Caki2 (cell line): ENCODE results near the gene HIVEP1. TPM values are rescaled to one million over a fixed set of nuclear protein-coding genes. Genes with fewer than 3 reads are reported as not detected.
A peak's percentile ranks its signal among the peaks of the same experiment; 100 is the strongest.

Source experiments
- DNase-seq: peaks from one replicate; pipeline ENCODE4 v3.0.0-alpha.2; 2015; ENCODE audit warnings: low read depth
- in situ Hi-C: cut with HindIII; loops from 2 replicates; pipeline ENCODE4 v1.10.0; 2016; ENCODE audit warnings: low sequenced_read_pairs, low pct_unique_long_range_greater_than_20kb, mixed read lengths
- total RNA-seq: library from RNA; depleted of rRNA; stranded (reverse); fragments of >200 nt; shearing (Covaris generic); gene quantifications from 2 replicates; pipeline ENCODE4 v1.2.3, GENCODE V29; 2014; ENCODE audit warnings: low replicate concordance

The HIVEP1 gene
- total RNA-seq, 1 experiment from 2014 or later: 2.2 TPM

DNA sequence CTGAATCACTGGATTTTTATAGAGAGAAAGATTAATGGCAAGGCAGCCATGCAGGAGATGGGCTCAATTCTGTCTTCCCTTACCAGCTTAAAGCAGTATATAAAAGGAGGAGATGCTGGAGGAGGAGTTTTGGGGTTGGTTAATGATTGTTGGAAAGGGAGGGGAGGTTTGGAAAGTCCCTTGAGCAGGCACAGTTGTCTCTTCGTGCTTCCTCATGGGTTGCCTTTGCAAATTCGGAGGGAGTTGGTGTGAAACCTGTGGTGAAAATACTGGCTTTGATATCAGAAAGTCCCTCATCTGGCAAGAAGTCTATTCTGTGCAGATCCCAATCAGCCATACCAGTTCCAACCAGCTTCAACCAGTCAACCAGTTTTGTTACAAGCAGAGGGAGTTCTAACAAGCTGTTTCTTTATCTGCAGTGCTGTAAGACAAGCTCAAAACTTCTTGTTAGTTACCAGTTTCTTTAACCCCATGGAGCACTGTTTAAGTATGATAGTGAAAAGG lies 107.0 kb downstream of the HIVEP1 start:
- peak; percentile 87 for DNase-seq
- in situ Hi-C loops: no loop called here

DNA sequence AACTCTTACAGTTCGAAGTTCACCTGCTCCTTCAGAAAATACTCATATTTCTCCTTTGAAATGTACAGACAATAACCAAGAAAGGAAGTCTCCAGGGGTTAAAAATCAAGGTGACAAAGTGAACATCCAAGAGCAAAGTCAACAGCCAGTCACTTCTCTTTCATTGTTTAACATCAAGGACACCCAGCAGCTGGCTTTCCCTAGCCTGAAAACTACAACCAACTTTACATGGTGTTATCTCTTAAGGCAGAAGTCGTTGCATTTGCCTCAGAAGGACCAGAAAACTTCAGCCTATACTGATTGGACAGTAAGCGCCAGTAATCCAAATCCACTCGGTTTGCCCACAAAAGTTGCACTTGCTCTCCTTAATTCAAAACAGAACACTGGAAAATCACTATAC lies 113.3 kb downstream of the HIVEP1 start:
- in situ Hi-C loops: no loop called here

DNA sequence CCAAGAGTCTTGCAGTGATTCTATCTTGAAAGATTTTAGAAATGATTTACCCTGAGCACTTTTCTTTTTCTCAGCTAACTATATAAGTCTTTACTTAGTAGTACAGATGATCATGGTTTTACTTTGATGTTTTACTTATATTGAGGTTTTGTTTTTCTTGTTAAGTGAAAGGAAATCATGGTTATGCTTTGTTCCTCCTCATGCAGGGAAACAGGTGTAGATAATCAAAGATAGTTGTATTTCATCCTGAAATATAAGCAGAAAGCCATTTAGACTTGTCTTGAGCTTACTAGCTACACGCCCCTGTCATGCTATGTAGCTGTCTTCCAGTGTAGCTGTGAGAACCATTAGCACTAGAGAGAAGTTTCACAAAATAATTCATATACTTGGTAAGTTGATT lies 113.9 kb downstream of the HIVEP1 start:
- DNase-seq: no peak
- in situ Hi-C loops: no loop called here

More for the DNA sequence above, 113.3 kb downstream of the HIVEP1 start:
- no peak for DNase-seq

DNA sequence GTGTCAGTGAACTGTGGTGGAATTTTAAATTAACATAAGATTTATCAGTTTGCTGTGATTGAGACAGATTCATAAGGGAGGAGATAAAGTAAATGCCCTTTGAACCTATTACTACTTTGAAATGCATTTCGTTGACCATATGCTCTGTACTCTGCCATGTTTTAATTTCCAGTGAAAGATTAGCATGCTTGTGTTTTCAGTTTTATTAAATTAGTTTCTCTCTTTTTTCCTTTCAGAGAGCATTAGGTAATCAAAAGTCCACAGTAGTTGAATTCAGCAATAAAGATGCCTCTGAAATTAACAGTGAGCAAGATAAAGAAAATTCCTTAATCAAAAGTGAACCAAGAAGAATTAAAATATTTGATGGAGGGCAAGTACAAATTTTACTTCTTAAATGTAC lies 117.4 kb downstream of the HIVEP1 start:
- in situ Hi-C loops: no loop called here
- DNase-seq: no peak

DNA sequence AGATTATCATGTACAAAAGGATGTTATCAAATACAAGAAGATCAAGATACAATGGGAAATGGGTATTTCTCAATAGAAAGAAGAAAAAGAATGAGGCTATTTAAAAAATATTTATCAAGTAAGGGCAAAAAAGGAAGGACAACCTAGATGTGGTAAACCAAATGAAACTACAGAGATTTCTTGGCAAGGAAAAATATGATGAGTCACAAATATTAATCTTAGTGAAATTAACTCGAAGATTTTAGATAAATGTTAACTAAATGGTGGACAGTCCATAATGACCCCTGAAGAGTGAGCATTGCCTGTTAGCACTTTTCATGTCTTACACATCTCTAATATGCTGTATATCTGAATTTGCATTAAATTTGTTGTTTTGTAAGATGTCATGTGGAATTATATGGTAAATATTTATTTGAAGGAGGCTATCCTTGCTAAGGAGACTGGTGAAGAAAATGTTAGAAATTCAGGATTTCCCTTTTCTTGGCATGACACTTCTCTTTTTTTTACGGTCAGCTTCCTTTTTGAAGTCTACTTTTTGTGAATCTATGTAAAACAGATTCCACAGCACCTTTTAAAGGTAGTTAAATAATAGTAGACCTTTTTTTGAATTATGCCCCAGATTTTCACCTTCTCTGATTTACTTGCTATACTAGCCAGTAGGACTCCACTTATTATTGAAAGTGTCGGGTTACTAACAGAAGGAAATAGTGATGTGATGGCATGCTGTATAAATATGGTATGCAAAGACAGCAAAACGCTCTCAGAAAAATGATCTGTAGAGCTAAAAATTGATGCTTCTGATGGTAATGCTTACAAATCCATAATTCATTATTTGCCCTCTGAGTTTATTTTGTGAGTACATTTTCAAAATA lies 120.5 kb downstream of the HIVEP1 start:
- in situ Hi-C loops: no loop called here
- DNase-seq: no peak

DNA sequence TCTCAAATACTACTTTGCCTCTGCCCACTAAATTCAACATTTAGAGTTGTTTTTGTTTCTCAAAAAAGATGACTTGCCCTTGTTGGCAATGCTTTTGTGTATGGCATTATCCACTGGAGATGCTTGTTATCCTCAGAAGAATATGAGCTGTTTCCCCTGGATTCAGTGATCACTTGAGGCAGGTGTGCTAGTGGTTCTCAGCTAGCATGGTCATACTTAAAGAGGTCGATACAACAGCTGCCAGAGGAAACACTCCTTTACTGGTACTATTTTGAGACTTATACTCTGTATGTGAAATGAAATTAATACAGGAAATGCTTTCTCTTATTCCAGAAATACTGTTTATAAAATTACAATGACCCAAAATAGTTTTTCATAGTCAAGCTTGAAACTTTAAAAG lies 122.5 kb downstream of the HIVEP1 start:
- DNase-seq: no peak
- in situ Hi-C loops: no loop called here

DNA sequence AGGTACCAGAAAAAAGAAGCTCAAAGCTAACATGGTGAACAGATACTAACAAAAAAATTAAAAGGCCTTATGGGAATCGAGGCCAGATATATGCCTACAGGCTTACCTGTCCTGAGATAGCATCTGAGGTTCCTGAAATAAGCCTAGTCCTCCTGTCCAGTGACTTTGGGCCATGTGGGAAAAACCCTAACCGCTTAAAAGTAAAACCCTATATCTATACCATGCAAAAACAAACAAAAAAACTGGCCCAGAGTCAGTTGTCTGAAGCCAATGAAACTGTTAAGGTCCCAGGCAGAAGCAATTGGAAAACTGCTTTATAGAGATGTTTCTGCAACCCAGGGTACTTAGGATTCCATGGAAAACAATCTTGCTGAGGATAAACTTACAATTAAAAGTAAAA lies 122.9 kb downstream of the HIVEP1 start:
- in situ Hi-C loops: no loop called here
- no peak for DNase-seq

DNA sequence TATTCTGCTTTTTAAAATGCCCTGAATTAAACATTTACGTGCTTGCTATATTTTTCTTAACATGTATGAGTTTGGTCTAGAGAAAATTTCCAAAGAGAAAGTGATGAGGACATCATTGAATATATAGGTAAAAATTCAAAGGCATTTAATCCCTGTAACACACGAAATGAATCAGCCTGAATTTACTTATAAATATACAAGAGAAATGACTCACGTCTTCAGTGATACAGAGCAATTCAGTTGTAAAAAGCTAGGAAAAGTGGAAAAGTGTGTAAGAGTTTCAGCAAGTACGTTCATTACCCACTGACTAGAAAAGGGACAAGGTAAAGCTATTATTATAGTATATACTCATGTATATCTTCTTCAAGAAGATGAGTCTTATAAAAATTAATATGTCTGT lies 124.8 kb downstream of the HIVEP1 start:
- DNase-seq: no peak
- in situ Hi-C loops: no loop called here

DNA sequence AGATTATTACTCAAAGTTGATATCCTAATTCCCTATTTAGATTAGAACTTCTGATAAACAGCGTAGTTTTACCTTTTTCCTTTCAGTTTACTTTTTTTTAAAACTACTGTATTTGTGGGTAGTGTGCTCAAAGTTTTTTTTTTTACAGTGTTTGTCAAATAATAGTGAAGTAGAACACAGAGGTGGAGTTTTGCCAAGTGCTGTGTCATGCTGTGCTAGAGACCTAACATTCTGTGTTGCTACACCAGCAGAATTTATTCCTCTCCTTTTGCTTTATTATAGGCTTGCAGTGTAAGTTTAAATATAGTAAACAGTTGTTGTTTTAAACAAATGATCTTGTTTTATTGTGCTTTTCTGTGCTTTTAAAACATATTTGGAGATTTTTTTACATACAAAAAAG lies 125.4 kb downstream of the HIVEP1 start:
- in situ Hi-C loops: no loop called here
- DNase-seq: peak; percentile 29

DNA sequence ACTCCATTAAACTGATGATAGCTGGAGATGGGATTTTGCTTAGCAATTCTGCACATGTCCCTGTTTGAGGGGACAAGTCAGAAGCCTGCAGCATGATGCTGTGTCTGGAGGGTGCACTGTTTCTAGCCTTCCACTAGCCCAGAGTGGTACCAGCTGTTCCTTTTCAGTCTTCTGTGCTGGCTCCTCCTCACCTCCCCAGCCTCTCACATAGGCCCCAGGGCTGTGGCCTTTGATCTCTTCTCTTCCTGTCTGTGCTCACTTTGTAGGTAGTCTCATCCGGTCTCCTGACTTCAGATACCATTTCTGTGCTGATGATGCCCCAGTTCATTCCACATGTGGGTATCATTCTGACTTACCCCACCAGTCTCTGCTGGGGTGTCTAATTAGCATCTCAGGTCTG lies 126.3 kb downstream of the HIVEP1 start:
- in situ Hi-C loops: no loop called here

DNA sequence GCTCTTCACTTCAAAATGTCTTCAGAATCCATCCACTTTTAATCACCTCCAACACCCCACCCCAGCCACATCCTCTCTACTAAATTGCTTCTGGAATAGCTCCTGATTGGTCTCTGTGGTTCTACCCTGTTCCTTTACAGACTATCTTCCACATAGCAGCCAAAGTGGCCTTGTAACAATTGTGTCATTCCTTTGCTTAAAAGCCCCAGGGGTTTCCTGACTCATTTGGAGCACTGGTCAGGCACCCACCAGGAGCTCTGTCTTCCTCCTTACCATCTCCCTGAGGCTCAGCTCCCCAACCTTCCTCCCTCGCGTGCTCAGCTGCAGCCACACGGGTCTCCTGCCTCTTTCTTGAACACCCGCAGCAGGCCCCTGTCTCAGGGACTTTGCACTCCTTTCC lies 126.8 kb downstream of the HIVEP1 start:
- DNase-seq: no peak
- in situ Hi-C loops: no loop called here

More for the DNA sequence above, 126.3 kb downstream of the HIVEP1 start:
- DNase-seq: no peak

DNA sequence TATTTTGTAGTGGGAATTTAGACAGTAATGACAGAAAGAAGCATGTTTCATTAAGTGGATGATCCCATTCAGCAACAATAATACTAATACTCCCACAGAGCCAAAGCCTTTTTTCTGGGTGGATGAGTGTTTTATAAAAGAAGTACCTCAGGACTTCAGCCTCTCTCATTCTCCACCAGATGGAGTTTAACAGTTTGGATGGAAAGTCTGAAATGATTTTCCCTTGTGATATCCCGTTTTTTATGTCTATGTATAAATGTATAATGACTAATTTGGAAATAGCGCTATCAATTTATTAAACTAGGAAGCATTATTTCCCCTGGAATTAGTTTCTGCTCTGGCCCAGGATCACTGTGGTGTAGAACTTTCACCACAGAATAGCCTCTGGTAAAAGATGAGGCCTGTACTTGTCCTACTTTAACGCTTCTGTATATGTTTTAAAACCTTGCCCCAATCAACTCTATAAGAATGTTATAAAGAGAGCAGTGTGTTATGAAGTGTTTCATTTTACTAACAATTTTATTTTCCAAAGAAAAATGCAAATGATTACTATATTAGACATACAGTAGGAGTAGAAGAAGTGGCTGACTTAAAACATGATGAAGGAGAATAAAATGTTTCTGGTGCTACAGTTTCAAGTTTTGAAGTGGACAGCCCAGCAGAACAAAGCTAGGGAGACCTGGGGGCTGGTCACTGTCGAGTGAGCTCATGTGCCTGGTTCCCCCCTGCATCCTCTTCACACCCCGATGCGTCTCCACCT lies 135.6 kb downstream of the HIVEP1 start:
- DNase-seq: no peak
- in situ Hi-C loops: no loop called here

DNA sequence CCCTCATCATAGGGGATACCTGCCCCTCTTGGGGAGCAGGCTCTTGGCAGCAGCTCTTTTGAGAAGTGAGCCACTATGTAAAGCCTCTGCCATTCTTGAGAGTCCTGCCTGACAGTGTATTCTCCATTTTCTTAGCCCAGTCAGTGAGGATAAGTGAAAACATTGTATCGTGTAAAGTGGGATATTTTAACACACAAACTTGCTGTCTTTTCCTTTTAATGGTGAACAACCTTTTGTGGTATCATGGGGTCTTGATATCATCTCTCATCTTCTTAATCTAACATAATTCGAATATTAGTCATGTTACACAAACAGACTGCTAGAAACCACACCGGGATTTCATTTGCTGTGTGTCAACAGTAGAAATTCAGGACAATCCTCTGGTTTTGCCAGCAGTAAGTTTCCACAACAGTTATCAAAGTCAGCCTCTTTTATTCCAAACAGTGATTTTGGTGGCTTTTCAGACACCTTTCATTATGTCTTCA lies 136.2 kb downstream of the HIVEP1 start:
- in situ Hi-C loops: no loop called here
- no peak for DNase-seq

DNA sequence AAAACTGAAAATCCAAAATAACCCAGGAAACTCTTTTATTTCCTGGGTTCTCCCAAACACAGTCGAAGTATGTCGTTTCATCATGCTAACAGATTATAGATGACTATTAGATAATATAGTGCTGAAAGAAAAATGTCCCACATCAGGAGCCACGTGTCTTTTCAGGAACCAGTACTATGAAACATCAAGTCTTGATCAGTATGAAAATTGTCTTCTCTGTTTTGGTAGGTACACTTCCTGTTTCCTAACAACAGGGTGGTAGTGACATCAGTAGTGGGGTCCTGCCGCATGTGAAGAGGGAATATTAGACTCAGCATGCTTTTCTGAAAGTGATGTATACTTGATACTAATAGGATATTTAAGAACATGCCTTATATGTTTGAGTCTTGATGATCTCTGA lies 136.7 kb downstream of the HIVEP1 start:
- DNase-seq: no peak
- in situ Hi-C loops: no loop called here

DNA sequence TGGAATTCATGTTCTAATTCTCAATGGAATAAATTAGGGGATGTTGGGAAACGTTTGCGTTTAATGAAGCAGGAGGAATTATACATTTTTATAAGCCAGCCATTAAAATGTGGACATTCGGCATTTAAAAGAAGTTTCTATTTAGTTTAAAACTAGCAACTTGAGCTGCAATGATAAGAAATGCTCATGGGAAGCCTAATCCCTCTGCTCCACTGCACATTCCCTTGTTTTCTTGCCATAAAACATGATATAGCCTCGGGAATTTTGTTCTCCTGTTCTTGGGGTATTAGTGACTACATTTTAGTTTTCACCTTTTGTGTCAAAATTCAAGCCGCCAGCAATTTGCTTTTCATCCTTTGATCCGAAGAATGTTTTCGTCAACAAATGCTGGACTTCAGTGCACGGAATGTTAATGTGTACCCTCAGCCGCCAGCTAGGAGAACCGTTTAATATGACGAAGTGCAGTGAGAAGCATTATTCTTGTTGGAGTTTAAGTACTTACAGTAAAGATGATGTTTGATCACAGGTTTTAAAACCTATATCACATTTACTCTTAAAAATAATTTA lies 137.9 kb downstream of the HIVEP1 start:
- in situ Hi-C loops: no loop called here
- DNase-seq: no peak

DNA sequence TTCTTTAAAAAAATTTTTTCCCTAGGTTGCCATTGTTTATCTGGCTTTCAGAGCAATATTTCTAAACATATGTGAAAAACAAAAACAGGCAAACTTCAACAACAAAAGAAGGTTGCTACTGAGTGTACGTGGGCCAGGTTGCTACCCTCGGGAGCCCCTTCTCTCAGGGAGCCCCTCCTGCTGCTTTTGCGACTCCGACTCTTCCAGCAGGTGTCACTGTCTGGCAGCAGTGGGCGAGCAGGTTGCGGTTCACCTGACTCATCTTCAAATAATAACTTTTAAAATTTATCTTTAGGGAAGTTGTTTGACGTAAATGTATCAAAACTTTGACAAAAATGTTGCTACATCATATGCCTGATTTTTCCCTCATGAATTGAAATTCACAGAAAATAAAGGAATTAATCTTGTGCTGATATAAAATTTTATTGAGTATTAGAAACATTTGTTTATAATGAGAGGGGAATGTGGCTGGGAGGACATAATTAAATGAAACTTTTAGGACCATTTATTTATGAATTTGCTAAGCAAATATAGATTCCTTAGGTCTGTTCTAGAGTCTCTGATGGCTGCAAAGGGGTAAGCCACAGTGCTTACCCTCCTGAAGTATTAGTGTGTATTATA lies 138.8 kb downstream of the HIVEP1 start:
- DNase-seq: peak; percentile 54
- in situ Hi-C loops: no loop called here

DNA sequence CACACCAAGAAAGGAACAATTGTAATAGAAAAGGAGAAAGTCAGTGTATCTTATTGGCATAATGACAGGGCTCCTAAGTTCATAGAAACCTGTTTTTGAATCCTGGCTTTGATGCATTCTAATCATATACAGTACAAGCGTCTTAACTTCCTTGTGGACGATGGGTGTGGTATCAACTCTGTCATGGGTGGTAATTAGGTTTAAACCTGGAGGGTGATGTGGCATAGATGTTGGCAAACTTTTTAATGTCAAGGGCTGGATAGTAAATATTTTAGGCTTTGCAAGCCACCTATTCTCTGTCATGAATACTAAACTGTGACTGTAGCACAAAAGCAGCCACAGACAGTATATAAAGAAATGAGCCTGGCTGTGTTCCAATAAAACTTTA lies 139.3 kb downstream of the HIVEP1 start:
- in situ Hi-C loops: no loop called here
- peak; percentile 29 for DNase-seq
